ENCODE data around the gene PRR33. TPM values are rescaled to one million over a fixed set of nuclear protein-coding genes. Genes with fewer than 3 reads are reported as not detected.

PRR33 gene
- total and polyA plus RNA-seq, 2 donors (not counting 1 experiment from before 2014, with no cell fraction given): not detected

- H3K4me2 ChIP-seq (ENCODE audit: extremely low read depth, insufficient read depth, low read length): no peak overlapping the region
- peak in 1 of 2 donors; percentile 24 for DNase-seq (ENCODE audit: low read depth in 2 of 2)
- H2AFZ ChIP-seq (ENCODE audit: low read length): no peak overlapping the region
- no peak overlapping the region for H3K9ac ChIP-seq (ENCODE audit: insufficient read depth, low read length)
- H3K27me3 ChIP-seq (ENCODE audit: control insufficient read depth, insufficient read depth, low read length): no peaks in the 10 kb centered on the region
- no peaks in the 10 kb centered on the region for H3K79me2 ChIP-seq (ENCODE audit: control insufficient read depth, insufficient read depth, low read length)
- H3K9me3 ChIP-seq (ENCODE audit: control insufficient read depth, insufficient read depth, low read depth, low read length): no peaks in the 10 kb centered on the region
- H4K20me1 ChIP-seq (ENCODE audit: control insufficient read depth, extremely low read depth, insufficient read depth, low read length): no peaks in the 10 kb centered on the region
- TF ChIP-seq CTCF (conservative IDR thresholded peaks at IDR 0.05 in 1 of 2, IDR thresholded peaks at IDR 0.05 in 1 of 2; ENCODE audit: low read depth in 1 of 2, low read length in 2 of 2): no peak
- no peak for TF ChIP-seq EZH2 (IDR thresholded peaks at IDR 0.05; ENCODE audit: low read length, missing control alignments)
- H3K4me3 ChIP-seq (replicated peaks in 1 of 4; ENCODE audit: control extremely low read depth in 1 of 4, insufficient read depth in 1 of 4, low read depth in 3 of 4, low read length in 4 of 4): no peak overlapping the region
- H3K27ac ChIP-seq (ENCODE audit: insufficient read depth, low read length): no peak overlapping the region
- H3K4me1 ChIP-seq (ENCODE audit: control insufficient read depth, extremely low read depth, insufficient read depth, low read length): no peaks in the 10 kb centered on the region
- H3K36me3 ChIP-seq (ENCODE audit: control insufficient read depth, insufficient read depth, low read length): no peaks in the 10 kb centered on the region
These were observed 47.2 kb downstream of the PRR33 start for GRCh38 chr11:1844221-1845094.

- Histone ChIP-seq H3K79me2 (ENCODE audit: control insufficient read depth, insufficient read depth, low read length) (no peaks in the 10 kb centered on the region), H3K27ac (ENCODE audit: insufficient read depth, low read length) (no peak overlapping the region), H3K4me2 (ENCODE audit: extremely low read depth, insufficient read depth, low read length) (no peak overlapping the region), H3K4me3 (replicated peaks in 1 of 4; ENCODE audit: control extremely low read depth in 1 of 4, insufficient read depth in 1 of 4, low read depth in 3 of 4, low read length in 4 of 4) (no peak overlapping the region), H3K27me3 (ENCODE audit: control insufficient read depth, insufficient read depth, low read length) (no peaks in the 10 kb centered on the region), H4K20me1 (ENCODE audit: control insufficient read depth, extremely low read depth, insufficient read depth, low read length) (no peaks in the 10 kb centered on the region), H3K9ac (ENCODE audit: insufficient read depth, low read length) (no peak overlapping the region), H3K9me3 (ENCODE audit: control insufficient read depth, insufficient read depth, low read depth, low read length) (no peaks in the 10 kb centered on the region), H3K4me1 (ENCODE audit: control insufficient read depth, extremely low read depth, insufficient read depth, low read length) (no peaks in the 10 kb centered on the region), H2AFZ (ENCODE audit: low read length) (no peak overlapping the region), H3K36me3 (ENCODE audit: control insufficient read depth, insufficient read depth, low read length) (no peaks in the 10 kb centered on the region)
- TF ChIP-seq EZH2 (IDR thresholded peaks at IDR 0.05; ENCODE audit: low read length, missing control alignments): no peak
- no peak for TF ChIP-seq CTCF (conservative IDR thresholded peaks at IDR 0.05 in 1 of 2, IDR thresholded peaks at IDR 0.05 in 1 of 2; ENCODE audit: low read depth in 1 of 2, low read length in 2 of 2)
- DNase-seq (ENCODE audit: low read depth in 2 of 2): no peak
These were observed 47.9 kb downstream of the PRR33 start for GRCh38 chr11:1843796-1844195.

DNA sequence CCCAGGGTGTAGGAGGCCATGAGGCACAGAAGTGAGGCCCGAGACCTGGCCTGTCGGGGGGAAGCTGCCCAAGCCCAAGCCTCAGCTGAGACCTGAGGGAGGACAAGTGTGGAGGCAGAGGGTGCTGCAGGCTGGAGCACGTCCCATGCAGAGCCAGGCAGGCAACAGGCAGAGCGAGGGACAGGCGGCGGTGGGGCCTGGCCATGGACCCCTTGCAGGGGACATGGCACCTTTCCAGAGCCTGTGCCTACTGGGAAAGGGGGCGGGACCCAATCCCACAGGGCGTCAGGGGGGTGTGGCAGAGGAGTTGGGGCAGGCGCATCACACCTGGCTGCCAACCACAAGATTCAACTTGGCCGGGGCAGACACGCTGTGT, 48.6 kb downstream of the PRR33 start:
- no peaks in the 10 kb centered on the region for H3K9me3 ChIP-seq (ENCODE audit: control insufficient read depth, insufficient read depth, low read depth, low read length)
- TF ChIP-seq CTCF (conservative IDR thresholded peaks at IDR 0.05 in 1 of 2, IDR thresholded peaks at IDR 0.05 in 1 of 2; ENCODE audit: low read depth in 1 of 2, low read length in 2 of 2): no peak
- no peak for TF ChIP-seq EZH2 (IDR thresholded peaks at IDR 0.05; ENCODE audit: low read length, missing control alignments)
- H2AFZ ChIP-seq (ENCODE audit: low read length): no peak overlapping the region
- H3K4me1 ChIP-seq (ENCODE audit: control insufficient read depth, extremely low read depth, insufficient read depth, low read length): no peaks in the 10 kb centered on the region
- H3K9ac ChIP-seq (ENCODE audit: insufficient read depth, low read length): no peak overlapping the region
- H3K27ac ChIP-seq (ENCODE audit: insufficient read depth, low read length): no peak overlapping the region
- no peaks in the 10 kb centered on the region for H3K79me2 ChIP-seq (ENCODE audit: control insufficient read depth, insufficient read depth, low read length)
- H4K20me1 ChIP-seq (ENCODE audit: control insufficient read depth, extremely low read depth, insufficient read depth, low read length): no peaks in the 10 kb centered on the region
- no peaks in the 10 kb centered on the region for H3K27me3 ChIP-seq (ENCODE audit: control insufficient read depth, insufficient read depth, low read length)
- DNase-seq (ENCODE audit: low read depth in 2 of 2): no peak
- no peak overlapping the region for H3K4me2 ChIP-seq (ENCODE audit: extremely low read depth, insufficient read depth, low read length)
- no peak overlapping the region for H3K4me3 ChIP-seq (replicated peaks in 1 of 4; ENCODE audit: control extremely low read depth in 1 of 4, insufficient read depth in 1 of 4, low read depth in 3 of 4, low read length in 4 of 4)
- no peaks in the 10 kb centered on the region for H3K36me3 ChIP-seq (ENCODE audit: control insufficient read depth, insufficient read depth, low read length)

Data from fibroblast of lung (primary cell).